Activated CD8-positive, alpha-beta T cell treated with anti-CD3 and anti-CD28 coated beads, Interleukin-2, amount 10 ng/mL, durations not matched to agents 7 days and 5 days (primary cell): ENCODE data around the gene SYNPR. TPM values are rescaled to one million over a fixed set of nuclear protein-coding genes. Genes with fewer than 3 reads are reported as not detected.
"Not testable (repeated sequence)": the region's sequence is repeated elsewhere in the genome, so short reads cannot be mapped to it uniquely, and the experiment has no call there.

Experiments
- ATAC-seq: fragments of 150-1000 bp; cut with Tn5 transposase; one replicate; pipeline ENCODE4 v1.10.0; 2021; ENCODE audit warnings: moderate library complexity
- CTCF ChIA-PET: fragments of 350-600 bp; sonication (Branson Sonifier 250); formaldehyde crosslinking; loops from one replicate; lab custom pipeline; 2021; ENCODE audit warnings: antibody characterized with exemption; lab: Charles Lee
- POLR2A ChIA-PET: fragments of 350-600 bp; sonication (Branson Sonifier 250); formaldehyde crosslinking; loops from one replicate; lab custom pipeline; 2021; ENCODE audit warnings: antibody characterized with exemption; lab: Charles Lee
- DNase-seq: peaks from one replicate; pipeline ENCODE4 v3.0.0-alpha.2; 2020
- H3K27ac Mint-ChIP-seq: one replicate; pipeline ENCODE4 v1.8.0; 2021; ENCODE audit warnings: mild to moderate bottlenecking, mixed read lengths
- H3K27me3 Mint-ChIP-seq: one replicate; pipeline ENCODE4 v1.8.0; 2021; ENCODE audit warnings: low read depth, mixed read lengths
- H3K36me3 Mint-ChIP-seq: one replicate; pipeline ENCODE4 v1.8.0; 2021; ENCODE audit warnings: low read depth, mixed read lengths
- H3K4me1 Mint-ChIP-seq: one replicate; pipeline ENCODE4 v1.8.0; 2021; ENCODE audit warnings: low read depth, mixed read lengths
- H3K4me3 Mint-ChIP-seq: one replicate; pipeline ENCODE4 v1.8.0; 2021; ENCODE audit warnings: mild to moderate bottlenecking, mixed read lengths
- H3K9me3 Mint-ChIP-seq: one replicate; pipeline ENCODE4 v1.8.0; 2022; ENCODE audit warnings: mixed read lengths; ENCODE audit not compliant: insufficient read depth
- total RNA-seq, 2 experiments: library from RNA; stranded (reverse); gene quantifications; one replicate each; pipeline ENCODE4 v1.2.3, GENCODE V29; 2021

Gene SYNPR
- total RNA-seq, 2 experiments from 2014 or later = not detected

- POLR2A ChIA-PET = no interaction called here
- CTCF ChIA-PET = interaction anchor here (0.8 kb wide), 1 partner anchor 24 kb away, joined by 3 read pairs; no protein-coding TSS in a partner anchor
- Mint-ChIP-seq H3K4me1 (no peaks in the 10 kb centered on the region), H3K4me3 (no peak overlapping the region), H3K36me3 (no peaks in the 10 kb centered on the region), H3K27me3 (no peaks in the 10 kb centered on the region), H3K27ac (no peak overlapping the region), H3K9me3 (no peaks in the 10 kb centered on the region)
- no peak for DNase-seq
- no peak for ATAC-seq
Observed at GRCh38 chr3:63609834-63610233, 331.7 kb downstream of the SYNPR start.

GRCh38 chr3:63611382-63611781 is 333.3 kb downstream of the SYNPR start:
- H3K9me3 Mint-ChIP-seq = no peaks in the 10 kb centered on the region
- no peak overlapping the region for H3K27ac Mint-ChIP-seq
- POLR2A ChIA-PET = no interaction called here
- ATAC-seq = no peak
- CTCF ChIA-PET = no interaction called here
- H3K36me3 Mint-ChIP-seq = no peaks in the 10 kb centered on the region
- DNase-seq = no peak
- no peaks in the 10 kb centered on the region for H3K4me1 Mint-ChIP-seq
- no peak overlapping the region for H3K4me3 Mint-ChIP-seq
- no peaks in the 10 kb centered on the region for H3K27me3 Mint-ChIP-seq

DNA sequence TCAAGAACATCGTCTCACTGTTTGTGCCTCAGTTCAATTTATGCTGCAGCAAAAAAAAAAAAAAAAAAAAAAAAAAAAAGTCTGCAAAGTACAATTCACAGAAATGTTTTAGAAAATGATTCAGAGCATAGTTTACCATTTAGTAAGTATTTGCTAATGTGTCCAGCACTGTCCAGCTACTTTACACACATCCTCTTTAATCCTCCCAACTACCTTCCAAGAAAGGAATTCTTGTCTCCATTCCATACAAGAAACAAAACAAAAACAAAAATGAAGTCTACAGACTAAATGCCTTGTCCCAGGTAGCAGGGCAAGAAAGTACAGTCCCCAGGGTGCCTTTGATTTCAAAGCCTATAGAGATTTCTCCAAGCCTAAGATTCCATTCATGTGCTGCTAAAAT is 335.5 kb downstream of the SYNPR start:
- H3K27me3 Mint-ChIP-seq = no peaks in the 10 kb centered on the region
- ChIA-PET CTCF (no interaction called here), POLR2A (no interaction called here)

DNA sequence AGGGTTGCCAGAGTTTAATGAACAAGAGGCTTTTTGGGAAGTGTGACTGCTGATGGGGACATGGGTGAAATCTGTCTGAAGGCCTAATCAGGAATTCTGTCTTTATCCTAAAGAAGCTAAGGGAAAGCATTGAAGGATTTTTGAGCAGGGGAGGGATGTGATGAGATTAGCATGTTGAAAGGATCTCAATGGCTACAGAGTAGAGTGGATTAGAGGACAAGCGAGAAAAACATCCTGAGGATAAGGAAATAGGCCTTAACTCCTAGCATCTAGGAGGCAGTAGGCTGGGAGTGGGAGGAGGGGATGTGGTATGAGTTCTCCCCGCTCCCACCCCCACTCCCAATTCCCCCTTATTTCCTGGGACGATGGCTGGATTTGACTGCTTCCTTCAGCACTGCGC is 339.3 kb downstream of the SYNPR start:
- no peak for DNase-seq
- Mint-ChIP-seq H3K4me1 (no peaks in the 10 kb centered on the region), H3K27me3 (no peaks in the 10 kb centered on the region), H3K4me3 (no peak overlapping the region), H3K27ac (no peak overlapping the region), H3K36me3 (no peaks in the 10 kb centered on the region), H3K9me3 (no peaks in the 10 kb centered on the region)
- ATAC-seq = no peak
- POLR2A ChIA-PET = no interaction called here
- CTCF ChIA-PET = no interaction called here

More for the DNA sequence above, 335.5 kb downstream of the SYNPR start:
- ATAC-seq (no peak), DNase-seq (no peak)
- Mint-ChIP-seq H3K36me3 (no peaks in the 10 kb centered on the region), H3K4me3 (no peak overlapping the region), H3K9me3 (no peaks in the 10 kb centered on the region), H3K27ac (no peak overlapping the region), H3K4me1 (no peaks in the 10 kb centered on the region)

GRCh38 chr3:63624941-63625560 is 346.9 kb downstream of the SYNPR start:
- ATAC-seq (no peak), DNase-seq (no peak)
- no peaks in the 10 kb centered on the region for H3K4me1 Mint-ChIP-seq
- no peaks in the 10 kb centered on the region for H3K27me3 Mint-ChIP-seq
- H3K27ac Mint-ChIP-seq = no peak overlapping the region
- ChIA-PET POLR2A (no interaction called here), CTCF (no interaction called here)
- H3K36me3 Mint-ChIP-seq = no peaks in the 10 kb centered on the region
- no peak overlapping the region for H3K4me3 Mint-ChIP-seq
- no peaks in the 10 kb centered on the region for H3K9me3 Mint-ChIP-seq

- H3K4me1 Mint-ChIP-seq = no peaks in the 10 kb centered on the region
- H3K36me3 Mint-ChIP-seq = no peaks in the 10 kb centered on the region
- CTCF ChIA-PET = no interaction called here
Observed at GRCh38 chr3:63631670-63632069, 353.6 kb downstream of the SYNPR start.

GRCh38 chr3:63635186-63635585 is 357.1 kb downstream of the SYNPR start:
- no peak for DNase-seq
- no peak overlapping the region for H3K4me3 Mint-ChIP-seq
- no peaks in the 10 kb centered on the region for H3K4me1 Mint-ChIP-seq
- no peaks in the 10 kb centered on the region for H3K27me3 Mint-ChIP-seq
- no peak overlapping the region for H3K27ac Mint-ChIP-seq
- no peak for ATAC-seq
- ChIA-PET POLR2A (no interaction called here), CTCF (no interaction called here)
- no peaks in the 10 kb centered on the region for H3K9me3 Mint-ChIP-seq
- no peaks in the 10 kb centered on the region for H3K36me3 Mint-ChIP-seq

More at GRCh38 chr3:63631670-63632069, 353.6 kb downstream of the SYNPR start:
- Mint-ChIP-seq H3K27ac (no peak overlapping the region), H3K27me3 (no peaks in the 10 kb centered on the region), H3K9me3 (no peaks in the 10 kb centered on the region), H3K4me3 (no peak overlapping the region)
- POLR2A ChIA-PET = no interaction called here
- ATAC-seq (no peak), DNase-seq (no peak)

DNA sequence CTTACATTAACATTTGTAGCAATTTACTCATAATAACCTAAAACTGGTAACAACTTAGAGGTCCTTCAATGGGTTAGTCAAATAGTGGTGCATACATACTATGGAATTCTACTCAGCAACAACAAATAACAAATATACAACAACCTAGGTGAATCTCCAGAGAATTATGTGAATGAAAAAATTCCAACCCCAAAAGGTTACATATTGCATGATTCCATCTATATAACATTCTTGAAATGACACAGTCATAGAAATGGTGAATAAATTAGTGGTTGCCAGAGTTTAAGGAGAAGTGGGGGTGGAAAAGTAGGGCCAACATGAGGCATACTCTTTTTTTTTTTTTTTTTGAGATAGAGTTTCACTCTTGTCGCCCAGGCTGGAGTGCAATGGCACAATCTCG is 361.7 kb downstream of the SYNPR start:
- no peaks in the 10 kb centered on the region for H3K9me3 Mint-ChIP-seq
- no peak overlapping the region for H3K4me3 Mint-ChIP-seq
- H3K27me3 Mint-ChIP-seq = no peaks in the 10 kb centered on the region
- H3K4me1 Mint-ChIP-seq = no peaks in the 10 kb centered on the region
- ChIA-PET POLR2A (no interaction called here), CTCF (no interaction called here)
- ATAC-seq (no peak), DNase-seq (no peak)
- H3K36me3 Mint-ChIP-seq = no peaks in the 10 kb centered on the region
- H3K27ac Mint-ChIP-seq = no peak overlapping the region

DNA sequence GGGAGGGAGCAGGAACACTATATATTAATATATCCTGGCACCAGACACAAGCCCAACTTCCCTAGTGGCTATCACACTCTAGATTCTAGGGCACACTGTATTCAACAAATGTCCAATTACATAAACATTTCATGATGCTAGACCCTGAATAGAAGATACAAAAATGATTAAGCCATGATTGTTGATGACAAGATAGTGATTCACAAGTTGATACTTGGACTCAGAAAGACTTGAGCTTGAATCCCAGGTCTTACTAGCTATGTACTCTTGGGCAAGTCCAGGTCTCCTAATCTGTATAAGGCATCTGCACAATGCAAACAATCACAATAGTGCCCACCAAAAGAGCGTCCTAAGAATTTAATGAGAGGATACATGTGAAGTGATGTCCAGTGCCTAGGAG is 364.4 kb downstream of the SYNPR start:
- ATAC-seq (no peak), DNase-seq (no peak)
- Mint-ChIP-seq H3K36me3 (no peaks in the 10 kb centered on the region), H3K27ac (no peak overlapping the region), H3K4me3 (no peak overlapping the region), H3K4me1 (no peaks in the 10 kb centered on the region), H3K9me3 (no peaks in the 10 kb centered on the region), H3K27me3 (no peaks in the 10 kb centered on the region)
- POLR2A ChIA-PET = no interaction called here
- CTCF ChIA-PET = no interaction called here

DNA sequence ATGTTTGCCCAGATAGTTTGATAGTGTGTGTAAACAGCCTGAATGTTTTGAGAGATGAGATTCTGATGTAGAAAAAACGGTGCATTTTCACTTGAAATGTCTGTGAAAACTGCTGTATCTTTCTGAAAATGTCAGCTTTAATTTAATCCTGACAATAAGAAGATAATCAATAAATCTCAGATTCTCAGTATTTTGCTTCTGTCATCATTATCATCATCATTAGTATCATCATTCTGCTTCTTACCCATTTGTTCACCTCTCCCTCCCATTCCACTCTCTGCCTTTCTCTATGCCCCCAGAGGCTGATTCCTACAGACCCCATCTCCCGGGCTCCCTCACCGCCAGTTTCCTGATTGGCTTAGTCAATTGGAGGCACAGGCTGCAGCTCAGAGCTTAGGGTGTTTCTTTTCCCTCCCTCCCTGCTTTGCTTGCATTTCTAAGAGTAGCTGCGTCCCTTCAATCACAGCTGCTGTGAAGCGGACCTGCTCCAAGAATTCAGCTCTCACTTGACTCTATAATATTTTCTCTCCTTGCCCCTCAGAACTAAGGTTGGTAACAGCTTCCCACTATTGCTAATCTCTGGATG is 366.2 kb downstream of the SYNPR start:
- ATAC-seq (no peak), DNase-seq (no peak)
- H3K4me1 Mint-ChIP-seq = no peaks in the 10 kb centered on the region
- no peaks in the 10 kb centered on the region for H3K36me3 Mint-ChIP-seq
- no peaks in the 10 kb centered on the region for H3K27me3 Mint-ChIP-seq
- H3K27ac Mint-ChIP-seq = no peak overlapping the region
- no peak overlapping the region for H3K4me3 Mint-ChIP-seq
- H3K9me3 Mint-ChIP-seq = no peaks in the 10 kb centered on the region
- ChIA-PET CTCF (interaction anchor here (0.6 kb wide), 1 partner anchor 17 kb away, joined by 3 read pairs; no protein-coding TSS in a partner anchor), POLR2A (no interaction called here)

DNA sequence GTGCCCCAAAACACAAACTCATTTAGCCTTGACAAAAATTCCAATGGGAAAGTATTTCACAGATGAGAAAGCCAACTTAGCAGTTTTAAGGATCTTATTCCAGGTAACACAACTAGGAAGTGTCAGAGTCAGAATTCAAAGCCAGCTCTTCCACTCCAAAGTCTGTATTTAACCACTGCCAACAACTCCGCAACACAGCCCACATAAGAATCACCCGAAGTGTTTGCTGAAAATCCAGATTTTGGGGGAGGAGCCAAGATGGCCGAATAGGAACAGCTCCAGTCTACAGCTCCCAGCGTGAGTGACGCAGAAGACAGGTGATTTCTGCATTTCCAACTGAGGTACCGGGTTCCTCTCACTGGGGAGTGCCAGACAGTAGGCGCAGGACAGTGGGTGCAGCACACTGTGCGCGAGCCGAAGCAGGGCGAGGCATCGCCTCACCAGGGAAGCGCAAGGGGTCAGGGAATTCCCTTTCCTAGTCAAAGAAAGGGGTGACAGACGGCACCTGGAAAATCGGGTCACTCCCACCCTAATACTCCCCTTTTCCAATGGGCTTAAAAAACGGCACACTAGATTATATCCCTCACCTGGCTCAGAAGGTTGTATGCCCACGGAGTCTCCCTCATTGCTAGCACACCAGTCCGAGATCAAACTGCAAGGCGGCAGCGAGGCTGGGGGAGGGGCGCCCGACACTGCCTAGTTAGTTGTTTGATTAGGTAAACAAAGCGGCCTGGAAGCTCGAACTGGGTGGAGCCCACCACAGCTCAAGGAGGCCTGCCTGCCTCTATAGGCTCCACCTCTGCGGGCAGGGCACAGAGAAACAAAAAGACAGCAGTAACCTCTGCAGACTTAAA is 367.0 kb downstream of the SYNPR start:
- ATAC-seq, CTCF ChIA-PET, H3K27me3 Mint-ChIP-seq, POLR2A ChIA-PET, H3K4me1 Mint-ChIP-seq, H3K27ac Mint-ChIP-seq, H3K9me3 Mint-ChIP-seq, H3K36me3 Mint-ChIP-seq, H3K4me3 Mint-ChIP-seq, DNase-seq: not testable (repeated sequence)

- H3K27me3 Mint-ChIP-seq = no peaks in the 10 kb centered on the region
- ChIA-PET POLR2A (no interaction called here), CTCF (no interaction called here)
- ATAC-seq = no peak
- H3K4me3 Mint-ChIP-seq = no peak within 1 kb of the TSS
- H3K36me3 Mint-ChIP-seq = no peaks in the 10 kb centered on the region
- no peak within 1 kb of the TSS for H3K27ac Mint-ChIP-seq
- no peak for DNase-seq
- H3K4me1 Mint-ChIP-seq = no peaks in the 10 kb centered on the region
- H3K9me3 Mint-ChIP-seq = no peaks in the 10 kb centered on the region
Observed at GRCh38 chr3:63652066-63652725, 374.1 kb downstream of the SYNPR start, which contains the start of gene SNTN. Gene SNTN (plus strand): TSS chr3:63652675. CDS start chr3:63652688, 13 bp downstream.
